Skin epidermis (tissue), 12 donors: ENCODE data around the gene PTPN5.
A peak's percentile ranks its signal among the peaks of the same experiment; 100 is the strongest.

Experiments used
- H3K27ac ChIP-seq, 21 experiments: fragments of 200-600 bp; sonication (generic) in 11 of 21; one replicate each; pipeline ENCODE4 v1.5.0; 2020; ENCODE audit warnings: mild to moderate bottlenecking in 3 of 21, inconsistent platforms in 2 of 21, moderate library complexity in 2 of 21
- H3K4me3 ChIP-seq, 7 experiments: fragments of 200-600 bp; sonication (generic) in 2 of 7; one replicate each; pipeline ENCODE4 v1.5.0; 2020; ENCODE audit warnings: inconsistent platforms in 2 of 7, mild to moderate bottlenecking in 2 of 7, moderate library complexity in 1 of 7

Gene PTPN5

DNA sequence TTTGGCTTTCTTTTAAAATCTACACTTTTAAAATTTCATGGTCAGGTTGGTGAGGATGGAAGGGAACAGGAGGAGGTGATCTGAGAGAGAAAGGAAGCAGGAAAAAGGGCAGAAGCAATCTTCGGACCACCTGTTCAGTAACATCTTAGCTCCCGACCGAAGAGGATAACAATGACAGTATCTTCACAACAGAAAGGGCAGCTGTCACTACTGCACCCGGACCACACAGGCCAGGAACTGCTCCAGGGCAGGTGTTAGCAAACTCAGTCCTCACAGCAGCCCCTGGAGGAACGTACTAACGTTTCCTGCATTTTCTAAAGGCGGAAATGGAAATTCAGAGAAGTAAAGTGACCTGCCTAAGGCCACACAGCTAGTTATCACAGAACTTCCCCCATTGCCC, 16.8 kb downstream of the PTPN5 start:
- Histone ChIP-seq H3K27ac (no peak overlapping the region), H3K4me3 (no peak overlapping the region)

DNA sequence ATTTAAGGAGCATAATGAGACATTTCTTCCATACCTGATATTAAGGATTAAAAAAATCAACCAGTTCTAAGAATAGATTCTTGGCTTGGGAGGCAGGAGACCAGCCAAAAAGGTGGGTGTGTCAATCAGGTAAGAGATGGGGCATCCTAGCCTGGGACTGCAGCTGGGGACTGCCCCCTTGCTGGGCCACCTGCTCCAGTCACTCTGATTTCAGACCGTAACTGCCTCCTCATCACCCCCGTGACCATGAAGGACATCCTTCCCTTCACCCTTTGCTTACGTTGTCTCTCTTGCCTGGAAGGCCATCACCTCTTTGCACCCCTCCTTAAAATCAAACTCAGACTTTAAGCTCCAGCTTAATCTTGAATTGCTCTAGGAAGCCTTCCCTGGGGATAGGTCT, 17.9 kb downstream of the PTPN5 start:
- H3K4me3 ChIP-seq, result no peak overlapping the region
- no peak overlapping the region for H3K27ac ChIP-seq

DNA sequence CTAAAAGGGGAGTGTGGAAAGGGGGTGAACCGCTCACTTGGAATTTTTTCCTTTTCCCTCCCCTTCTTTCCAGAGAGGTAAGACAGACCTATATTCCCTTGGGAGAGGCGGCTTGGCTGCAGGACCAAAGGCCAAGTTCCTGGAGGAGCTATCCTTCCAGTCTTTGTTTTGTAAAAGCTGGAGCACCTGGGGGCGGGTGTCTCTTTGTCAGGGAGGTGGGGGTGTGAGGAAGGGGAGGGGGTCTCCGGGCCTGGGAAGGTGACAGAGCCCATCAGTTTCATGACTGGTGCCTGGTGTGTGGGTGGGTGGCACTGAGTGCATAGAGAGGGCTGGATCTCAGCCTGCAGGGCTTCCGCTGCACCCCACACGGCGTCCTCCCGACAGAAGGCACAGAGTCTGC, 18.5 kb downstream of the PTPN5 start:
- Histone ChIP-seq H3K4me3 (no peak overlapping the region), H3K27ac (no peak overlapping the region)

DNA sequence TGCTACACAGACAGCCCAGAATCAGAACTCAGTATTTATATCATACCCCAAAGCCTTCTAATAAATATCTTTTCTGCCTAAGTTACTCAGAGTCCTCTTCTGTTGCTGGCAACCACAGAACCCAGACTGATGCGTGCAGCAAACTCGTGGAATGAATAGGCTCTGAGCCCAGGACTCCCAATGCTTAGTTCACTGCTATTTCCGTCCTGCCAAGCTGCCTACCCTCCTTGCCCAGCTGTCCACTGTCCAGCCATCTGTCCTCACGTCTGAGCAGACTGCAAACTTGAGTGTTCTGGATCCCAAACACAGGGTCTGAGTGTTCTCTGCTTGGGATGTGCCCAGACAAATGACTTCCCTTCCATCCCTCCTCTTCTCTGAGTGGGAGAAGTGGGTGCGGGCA, 19.4 kb downstream of the PTPN5 start:
- H3K27ac ChIP-seq, result no peak overlapping the region

GRCh38 chr11:18771266-18772035, 20.1 kb downstream of the PTPN5 start:
- H3K4me3 ChIP-seq, result no peak overlapping the region
- H3K27ac ChIP-seq, result no peak overlapping the region

More for the DNA sequence above, 19.4 kb downstream of the PTPN5 start:
- H3K4me3 ChIP-seq, result no peak overlapping the region

GRCh38 chr11:18770479-18771125, 21.0 kb downstream of the PTPN5 start:
- H3K27ac ChIP-seq, result no peak overlapping the region
- H3K4me3 ChIP-seq, result no peak overlapping the region

DNA sequence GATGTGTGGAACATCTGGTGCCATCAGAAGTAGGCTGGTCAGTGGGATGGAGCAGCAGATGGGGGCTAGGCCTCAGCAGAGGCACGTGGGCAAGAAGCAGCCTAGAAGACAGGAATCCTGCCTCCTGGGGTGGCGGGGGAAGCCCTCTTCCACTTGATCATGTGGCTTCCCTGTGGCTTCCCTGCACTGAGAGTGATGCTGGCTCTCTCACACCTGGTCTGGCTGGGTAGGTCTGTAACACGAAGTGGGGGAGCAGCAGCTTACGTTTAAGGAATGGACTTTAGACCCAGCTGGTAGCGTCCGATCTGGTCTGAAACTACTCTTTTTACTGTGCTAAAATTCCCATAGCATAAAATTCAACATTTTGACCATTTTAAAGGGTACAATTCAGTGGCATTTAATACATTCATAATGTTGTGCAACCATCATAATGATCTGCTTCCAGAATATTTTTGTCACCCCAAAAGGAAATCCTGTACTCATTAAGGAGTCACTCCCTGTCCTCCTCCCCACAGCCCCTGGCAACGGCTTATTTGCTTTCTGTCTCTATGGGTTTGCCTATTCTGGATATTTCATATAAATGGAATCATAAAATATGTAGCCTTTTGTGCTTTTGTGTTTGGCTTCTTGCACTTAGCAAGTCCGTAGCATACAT, 21.7 kb downstream of the PTPN5 start:
- Histone ChIP-seq H3K27ac (no peak overlapping the region), H3K4me3 (no peak overlapping the region)

GRCh38 chr11:18768978-18769377, 22.6 kb downstream of the PTPN5 start:
- H3K4me3 ChIP-seq, result no peak overlapping the region
- no peak overlapping the region for H3K27ac ChIP-seq

GRCh38 chr11:18768472-18768901, 23.1 kb downstream of the PTPN5 start:
- no peak overlapping the region for H3K4me3 ChIP-seq
- no peak overlapping the region for H3K27ac ChIP-seq

GRCh38 chr11:18766015-18766414, 25.6 kb downstream of the PTPN5 start:
- Histone ChIP-seq H3K4me3 (no peak overlapping the region), H3K27ac (no peak overlapping the region)

GRCh38 chr11:18765554-18765953, 26.0 kb downstream of the PTPN5 start:
- no peak overlapping the region for H3K27ac ChIP-seq
- no peak overlapping the region for H3K4me3 ChIP-seq

GRCh38 chr11:18761741-18762140, 29.9 kb downstream of the PTPN5 start:
- Histone ChIP-seq H3K27ac (no peak overlapping the region), H3K4me3 (no peak overlapping the region)

DNA sequence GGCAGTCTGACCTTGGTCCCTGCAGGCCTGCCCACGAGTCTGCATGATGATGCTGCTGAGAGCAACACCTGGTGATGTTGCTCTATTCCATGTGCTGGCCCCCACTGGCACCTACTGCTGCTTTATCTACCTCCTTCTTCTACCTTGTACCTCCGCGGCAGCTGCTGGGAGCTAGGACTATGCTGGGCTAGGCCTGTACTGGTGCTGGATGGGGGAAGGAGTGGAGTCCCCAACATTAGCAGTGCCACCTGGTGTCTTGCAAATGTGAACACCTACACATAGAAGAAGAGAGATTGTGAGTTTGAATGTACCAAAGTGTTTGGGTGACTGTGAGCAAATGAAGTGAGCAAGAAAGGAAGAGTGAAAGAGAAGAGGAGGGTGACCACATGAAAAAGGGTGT, 30.5 kb downstream of the PTPN5 start:
- Histone ChIP-seq H3K27ac (no peak overlapping the region), H3K4me3 (no peak overlapping the region)

DNA sequence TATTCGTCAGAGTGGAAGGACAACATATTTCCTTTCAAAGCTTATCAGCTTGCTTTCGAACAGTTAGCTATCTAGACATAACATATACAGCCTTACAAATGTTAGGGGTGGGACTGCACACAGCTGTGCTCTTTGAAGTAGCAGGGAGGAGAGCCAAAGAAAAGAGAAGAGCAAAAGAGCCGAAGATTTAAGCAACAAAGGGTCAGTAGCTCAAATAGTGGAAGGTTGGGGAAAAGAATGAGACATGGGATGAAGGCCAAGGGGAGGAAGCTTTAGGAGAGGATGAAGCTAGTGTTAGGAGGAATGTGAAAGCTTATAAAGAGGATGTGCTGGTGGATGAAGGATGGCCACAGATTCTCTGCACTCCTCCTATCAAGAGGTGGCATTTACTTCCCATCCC, 33.8 kb downstream of the PTPN5 start:
- Histone ChIP-seq H3K4me3 (no peak overlapping the region), H3K27ac (no peak overlapping the region)

DNA sequence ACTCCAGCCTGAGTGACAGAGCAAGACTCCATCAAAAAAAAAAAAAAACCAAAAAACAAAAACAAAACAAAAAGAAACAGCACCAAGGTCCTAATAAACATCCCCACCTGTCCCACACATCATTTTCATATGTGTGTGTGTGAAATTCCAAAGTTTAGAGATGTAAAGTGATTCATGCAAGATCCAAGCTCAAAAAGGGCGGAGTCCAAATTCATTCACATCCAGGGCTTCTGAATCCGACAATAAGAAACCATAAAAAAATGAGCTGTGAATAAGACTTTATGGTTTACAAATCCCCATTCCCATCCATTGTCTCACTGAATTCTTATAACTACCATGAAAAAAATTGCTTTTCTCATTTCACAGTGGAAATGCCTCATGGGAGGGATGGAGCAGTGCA, 34.7 kb downstream of the PTPN5 start:
- no peak overlapping the region for H3K4me3 ChIP-seq
- no peak overlapping the region for H3K27ac ChIP-seq

DNA sequence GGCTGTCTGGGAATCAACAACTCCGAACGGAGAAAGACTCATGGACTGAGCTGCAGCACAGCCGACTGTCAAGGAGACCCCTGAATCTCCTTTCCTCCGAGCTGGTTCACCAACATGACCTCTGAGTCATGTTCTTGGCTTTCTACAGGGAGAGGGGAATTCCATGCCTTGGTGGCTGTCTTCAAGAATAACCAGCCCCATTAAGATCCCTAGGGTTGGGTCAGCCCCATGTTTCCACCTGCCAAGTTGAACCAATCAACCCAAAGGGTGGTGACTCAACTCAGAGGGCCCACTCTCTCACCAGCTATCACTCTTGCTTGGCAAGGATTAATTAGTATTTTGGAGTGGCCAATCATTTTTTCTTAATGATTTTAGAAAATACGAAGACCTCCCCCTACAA, 37.3 kb downstream of the PTPN5 start:
- Histone ChIP-seq H3K4me3 (no peak overlapping the region), H3K27ac (no peak overlapping the region)

DNA sequence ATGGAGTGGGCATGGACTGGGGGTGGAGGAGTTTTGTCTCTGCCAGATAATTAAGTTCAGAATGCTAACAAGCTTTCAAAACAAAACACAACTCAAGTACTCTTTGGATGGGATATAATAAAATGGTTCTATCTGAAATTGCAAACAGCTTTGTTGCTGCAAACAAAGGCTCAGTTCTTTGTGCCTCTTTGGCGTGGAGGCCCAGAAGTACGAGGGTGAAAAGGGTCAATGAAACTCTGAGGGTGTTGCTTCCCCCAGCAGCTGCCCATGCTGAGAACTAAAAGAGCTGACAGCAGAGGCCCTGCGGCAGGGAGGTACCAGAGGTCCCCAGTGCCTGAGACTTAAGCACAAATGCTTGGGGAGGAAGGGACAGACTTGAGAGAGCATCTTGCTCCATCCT, 39.1 kb downstream of the PTPN5 start:
- Histone ChIP-seq H3K27ac (no peak overlapping the region), H3K4me3 (no peak overlapping the region)

GRCh38 chr11:18750944-18751343, 40.7 kb downstream of the PTPN5 start:
- H3K4me3 ChIP-seq, result no peak overlapping the region
- H3K27ac ChIP-seq, result no peak overlapping the region

- Histone ChIP-seq H3K27ac (peak overlapping the region in 13 of 21 experiments; percentile 10 to 73 (median 37)), H3K4me3 (no peak overlapping the region)
Observed at GRCh38 chr11:18749681-18750319, 41.8 kb downstream of the PTPN5 start.

GRCh38 chr11:18748766-18749365, 42.7 kb downstream of the PTPN5 start:
- H3K4me3 ChIP-seq, result no peak overlapping the region
- peak overlapping the region in 1 of 21 experiments; percentile 32 for H3K27ac ChIP-seq
